Breast epithelium (tissue), 4 donors: ENCODE measurements around the gene ADAMTS5. TPM values are rescaled to one million over a fixed set of nuclear protein-coding genes. Genes with fewer than 3 reads are reported as not detected.

ENCODE experiments used
- DNase-seq, 2 donors: peaks; one replicate each; pipeline ENCODE4 v3.0.0-alpha.2; 2019; ENCODE audit warnings: low spot score in 2 of 2
- H3K27ac ChIP-seq, 2 donors: fragments of 200-600 bp; sonication (generic) in 1 of 2; one replicate each; pipeline ENCODE4 v1.5.1; 2016 to 2019; ENCODE audit warnings: mild to moderate bottlenecking in 1 of 2
- H3K27me3 ChIP-seq, 2 donors: fragments of 200-600 bp; sonication (generic) in 1 of 2; one replicate each; pipeline versions ENCODE4 v1.5.1 to v1.6.0; 2017 to 2019; ENCODE audit warnings: control low read depth in 1 of 2, mild to moderate bottlenecking in 1 of 2
- H3K36me3 ChIP-seq: fragments of 200-600 bp; one replicate; pipeline ENCODE4 v1.5.1; 2019
- H3K4me1 ChIP-seq, 2 donors: fragments of 200-600 bp; sonication (generic); one replicate each; pipeline ENCODE4 v1.5.1; 2016 to 2019; ENCODE audit warnings: control low read depth in 1 of 2
- H3K4me3 ChIP-seq, 3 donors: fragments of 200-600 bp; sonication (generic); 1 replicate in 2 of 3; 2 replicates in 1 of 3; pipeline ENCODE4 v1.5.1; 2016 to 2019; ENCODE audit warnings: mild to moderate bottlenecking in 3 of 3, moderate library complexity in 2 of 3
- H3K9me3 ChIP-seq, 2 donors: fragments of 200-600 bp; sonication (generic) in 1 of 2; one replicate each; pipeline ENCODE4 v1.5.1; 2016 to 2019; ENCODE audit warnings: control low read depth in 1 of 2
- CTCF ChIP-seq, 3 donors: fragments of 450-650 bp; IDR thresholded peaks; one replicate each; pipeline ENCODE4 v1.5.1; 2016 to 2017; ENCODE audit warnings: antibody characterized with exemption in 3 of 3, mild to moderate bottlenecking in 3 of 3, moderate library complexity in 3 of 3
- POLR2A ChIP-seq: fragments of 450-650 bp; IDR thresholded peaks from one replicate; pipeline ENCODE4 v1.6.1; 2016; ENCODE audit warnings: antibody characterized with exemption, mild to moderate bottlenecking, moderate library complexity
- POLR2AphosphoS5 ChIP-seq, 3 donors: sonication (generic); formaldehyde crosslinking; IDR thresholded peaks; one replicate each; pipeline ENCODE4 v1.6.1; 2017; ENCODE audit warnings: antibody characterized with exemption in 3 of 3
- intact Hi-C: fragments of 100-400 bp; cut with DNase I; formaldehyde crosslinking; loops from one replicate; pipeline ENCODE4 v1.15.1; 2023; ENCODE audit warnings: low total_unique reads
- total RNA-seq, 3 donors: library from RNA; depleted of rRNA; stranded (reverse); fragments of >200 nt; gene quantifications; one replicate each; pipeline ENCODE4 v1.1.0, GENCODE V29; 2016

ADAMTS5 gene
- total RNA-seq, 3 donors from 2014 or later, result 14.8 to 89.3 (median 34.4) TPM

GRCh38 chr21:26918323-26919079 lies 48.4 kb downstream of the ADAMTS5 start:
- no peaks in the 10 kb centered on the region for H3K27me3 ChIP-seq
- no peak overlapping the region for H3K27ac ChIP-seq
- TF ChIP-seq POLR2A (no peak), CTCF (IDR thresholded peaks at IDR 0.05) (no peak)
- intact Hi-C loops, result no loop called here
- H3K4me3 ChIP-seq, result no peak overlapping the region
- no peak for DNase-seq
- no peaks in the 10 kb centered on the region for H3K36me3 ChIP-seq
- H3K4me1 ChIP-seq, result no peaks in the 10 kb centered on the region
- peaks cover 5 to 12% of the 10 kb centered on the region in 2 donors for H3K9me3 ChIP-seq

GRCh38 chr21:26916799-26917198 lies 50.1 kb downstream of the ADAMTS5 start:
- Histone ChIP-seq H3K4me3 (no peak overlapping the region), H3K36me3 (no peaks in the 10 kb centered on the region), H3K27me3 (no peaks in the 10 kb centered on the region), H3K9me3 (peaks cover 5 to 12% of the 10 kb centered on the region in 2 donors), H3K27ac (no peak overlapping the region), H3K4me1 (no peaks in the 10 kb centered on the region)
- intact Hi-C loops, result no loop called here
- TF ChIP-seq POLR2A (no peak), CTCF (IDR thresholded peaks at IDR 0.05) (no peak), POLR2AphosphoS5 (IDR thresholded peaks at IDR 0.05) (no peak)
- DNase-seq, result no peak

- no peak for DNase-seq
- Histone ChIP-seq H3K4me1 (no peaks in the 10 kb centered on the region), H3K27me3 (no peaks in the 10 kb centered on the region), H3K9me3 (peaks cover 5 to 12% of the 10 kb centered on the region in 2 donors), H3K4me3 (no peak overlapping the region), H3K36me3 (no peaks in the 10 kb centered on the region), H3K27ac (no peak overlapping the region)
- TF ChIP-seq CTCF (IDR thresholded peaks at IDR 0.05), result no peak
- no peak for TF ChIP-seq POLR2A
- intact Hi-C loops, result no loop called here
Measured at GRCh38 chr21:26914557-26914956, 52.3 kb downstream of the ADAMTS5 start.

GRCh38 chr21:26912466-26912865 lies 54.4 kb downstream of the ADAMTS5 start:
- no peaks in the 10 kb centered on the region for H3K36me3 ChIP-seq
- H3K9me3 ChIP-seq, result peaks cover 5 to 12% of the 10 kb centered on the region in 2 donors
- no peak overlapping the region for H3K27ac ChIP-seq
- DNase-seq, result no peak
- H3K4me3 ChIP-seq, result no peak overlapping the region
- TF ChIP-seq POLR2AphosphoS5 (IDR thresholded peaks at IDR 0.05), result no peak
- no peak for TF ChIP-seq POLR2A
- TF ChIP-seq CTCF (IDR thresholded peaks at IDR 0.05), result no peak
- intact Hi-C loops, result no loop called here
- no peaks in the 10 kb centered on the region for H3K4me1 ChIP-seq
- no peaks in the 10 kb centered on the region for H3K27me3 ChIP-seq

- Histone ChIP-seq H3K4me1 (no peaks in the 10 kb centered on the region), H3K27ac (no peak overlapping the region), H3K36me3 (no peaks in the 10 kb centered on the region), H3K4me3 (no peak overlapping the region), H3K27me3 (no peaks in the 10 kb centered on the region), H3K9me3 (peaks cover 5 to 12% of the 10 kb centered on the region in 2 donors)
- intact Hi-C loops, result no loop called here
- no peak for TF ChIP-seq POLR2A
- no peak for TF ChIP-seq CTCF (IDR thresholded peaks at IDR 0.05)
- TF ChIP-seq POLR2AphosphoS5 (IDR thresholded peaks at IDR 0.05), result no peak
- DNase-seq, result no peak
Measured at GRCh38 chr21:26909972-26910371, 56.9 kb downstream of the ADAMTS5 start.
